AG04449 (cell line): ENCODE results near the gene ST13.

Experiments used
- CTCF ChIA-PET: fragments of 350-600 bp; formaldehyde crosslinking; extraction: SDS; loops from one replicate; lab custom pipeline; 2021; ENCODE audit warnings: antibody characterized with exemption; lab: Yijun Ruan, JAX
- POLR2A ChIA-PET: fragments of 400-600, 350-600 bp; formaldehyde crosslinking; extraction: SDS; loops from one replicate; lab custom pipeline; 2020; ENCODE audit warnings: antibody characterized with exemption, inconsistent platforms; lab: Yijun Ruan, JAX
- DNase-seq: peaks from one replicate; pipeline ENCODE4 v3.0.0-alpha.2; 2010; ENCODE audit warnings: low read depth, low spot score
- H3K4me3 ChIP-seq: 2 replicates; pipeline ENCODE4 v1.5.1; 2011; ENCODE audit warnings: low read depth, mild to moderate bottlenecking, control low read depth, low read length
- CTCF ChIP-seq: IDR thresholded peaks from one replicate; pipeline ENCODE4 v1.5.1; 2011; ENCODE audit warnings: mild to moderate bottlenecking, moderate library complexity, low read length, control low read depth, inconsistent platforms; ENCODE audit not compliant: insufficient read depth; ENCODE audit errors: missing control alignments

Gene ST13

GRCh38 chr22:40805239-40805638 lies 51.2 kb downstream of the ST13 start:
- no peak for TF ChIP-seq CTCF
- CTCF ChIA-PET = interaction anchor here (0.9 kb wide), 2 partner anchors 45 to 122 kb away, joined by 3 read pairs; no protein-coding TSS in a partner anchor
- no peak for DNase-seq
- no peak overlapping the region for H3K4me3 ChIP-seq
- POLR2A ChIA-PET = no interaction called here

GRCh38 chr22:40803321-40803720 lies 53.1 kb downstream of the ST13 start:
- TF ChIP-seq CTCF = no peak
- ChIA-PET CTCF (interaction anchor here (1.4 to 1.7 kb wide), 3 partner anchors 14 to 120 kb away, joined by 3 to 5 read pairs (median 3); no protein-coding TSS in a partner anchor), POLR2A (interaction anchor here (0.9 kb wide), 1 partner anchor 28 kb away, joined by 3 read pairs; no protein-coding TSS in a partner anchor)
- no peak for DNase-seq
- no peak overlapping the region for H3K4me3 ChIP-seq

GRCh38 chr22:40799008-40799407 lies 57.4 kb downstream of the ST13 start:
- ChIA-PET CTCF (interaction anchor here (0.6 to 0.8 kb wide), 2 partner anchors 11 to 742 kb away, joined by 3 to 4 read pairs; no protein-coding TSS in a partner anchor), POLR2A (no interaction called here)
- TF ChIP-seq CTCF = no peak
- no peak overlapping the region for H3K4me3 ChIP-seq
- DNase-seq = no peak

- CTCF ChIA-PET = interaction anchor here (1.2 to 1.5 kb wide), 3 partner anchors 11 to 114 kb away, joined by 3 to 6 read pairs (median 4); no protein-coding TSS in a partner anchor
- POLR2A ChIA-PET = no interaction called here
- no peak for DNase-seq
Measured at GRCh38 chr22:40797427-40797826, 59.0 kb downstream of the ST13 start.

GRCh38 chr22:40792451-40792850 lies 64.0 kb downstream of the ST13 start:
- no peak for TF ChIP-seq CTCF
- CTCF ChIA-PET = interaction anchor here (0.7 kb wide), 1 partner anchor 8 kb away, joined by 3 read pairs; no protein-coding TSS in a partner anchor
- DNase-seq = no peak
- no peak overlapping the region for H3K4me3 ChIP-seq
- POLR2A ChIA-PET = no interaction called here

More at GRCh38 chr22:40797427-40797826, 59.0 kb downstream of the ST13 start:
- TF ChIP-seq CTCF = no peak
- no peak overlapping the region for H3K4me3 ChIP-seq

GRCh38 chr22:40791241-40791640 lies 65.2 kb downstream of the ST13 start:
- no peak for TF ChIP-seq CTCF

More at GRCh38 chr22:40791241-40791640, 65.2 kb downstream of the ST13 start:
- no peak overlapping the region for H3K4me3 ChIP-seq
- ChIA-PET CTCF (no interaction called here), POLR2A (no interaction called here)
- no peak for DNase-seq
